GM13976 (cell line): Measurements from ENCODE around the gene BTAF1.

ENCODE experiments used
- DNase-seq: peaks from one replicate; pipeline ENCODE4 v3.0.0; 2012; ENCODE audit warnings: low spot score
- in situ Hi-C: fragments of 300-500 bp; cut with MboI; formaldehyde crosslinking; loops from one replicate; pipeline ENCODE4 v1.12.0; 2022; ENCODE audit warnings: low sequenced_read_pairs, mixed read lengths, inconsistent platforms; ENCODE audit not compliant: unreplicated experiment
- TF ChIP-seq, protein P1 (sequence below): IDR thresholded peaks from 2 replicates; pipeline ENCODE4 v1.5.1; 2012; ENCODE audit warnings: borderline replicate concordance, mild to moderate bottlenecking; ENCODE audit not compliant: insufficient read depth; ENCODE audit errors: extremely low read depth, missing control alignments, control extremely low read depth

The BTAF1 gene

DNA sequence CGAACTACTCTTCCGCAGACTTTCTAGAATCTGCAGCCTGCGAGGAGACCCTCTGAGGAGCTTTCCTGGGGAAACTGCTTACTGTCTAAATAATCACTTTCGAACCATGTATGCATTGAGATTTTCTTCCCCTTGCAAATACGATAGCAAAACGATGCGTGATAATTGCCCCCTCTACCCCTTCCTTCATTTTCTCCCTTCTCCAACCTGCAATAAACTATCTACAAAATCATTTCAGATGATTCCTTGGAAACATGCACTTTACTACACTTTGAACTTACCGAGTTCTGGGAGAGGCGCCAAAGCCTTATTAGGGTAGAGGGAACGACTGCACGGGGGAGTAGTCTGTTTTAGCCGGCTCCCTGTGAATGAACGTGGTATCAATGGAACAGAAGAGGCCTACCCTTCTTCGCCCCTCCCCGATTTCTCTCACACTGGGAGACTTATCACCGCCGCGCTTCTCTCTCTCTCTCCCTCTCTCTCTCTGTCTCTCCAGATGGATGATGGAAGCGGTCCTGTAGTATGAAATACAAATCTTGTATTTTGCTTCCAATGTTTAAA, 14.4 kb upstream of the BTAF1 start, which contains the start of gene FGFBP3:
TSS of gene FGFBP3 (minus strand) at position 370 of the 561 bp plus-strand sequence. CDS start 517 bp downstream, outside the sequence.
- TF ChIP-seq, protein P1, sequence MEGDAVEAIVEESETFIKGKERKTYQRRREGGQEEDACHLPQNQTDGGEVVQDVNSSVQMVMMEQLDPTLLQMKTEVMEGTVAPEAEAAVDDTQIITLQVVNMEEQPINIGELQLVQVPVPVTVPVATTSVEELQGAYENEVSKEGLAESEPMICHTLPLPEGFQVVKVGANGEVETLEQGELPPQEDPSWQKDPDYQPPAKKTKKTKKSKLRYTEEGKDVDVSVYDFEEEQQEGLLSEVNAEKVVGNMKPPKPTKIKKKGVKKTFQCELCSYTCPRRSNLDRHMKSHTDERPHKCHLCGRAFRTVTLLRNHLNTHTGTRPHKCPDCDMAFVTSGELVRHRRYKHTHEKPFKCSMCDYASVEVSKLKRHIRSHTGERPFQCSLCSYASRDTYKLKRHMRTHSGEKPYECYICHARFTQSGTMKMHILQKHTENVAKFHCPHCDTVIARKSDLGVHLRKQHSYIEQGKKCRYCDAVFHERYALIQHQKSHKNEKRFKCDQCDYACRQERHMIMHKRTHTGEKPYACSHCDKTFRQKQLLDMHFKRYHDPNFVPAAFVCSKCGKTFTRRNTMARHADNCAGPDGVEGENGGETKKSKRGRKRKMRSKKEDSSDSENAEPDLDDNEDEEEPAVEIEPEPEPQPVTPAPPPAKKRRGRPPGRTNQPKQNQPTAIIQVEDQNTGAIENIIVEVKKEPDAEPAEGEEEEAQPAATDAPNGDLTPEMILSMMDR = no peak
- in situ Hi-C loops = no loop called here
- peak; percentile 35 for DNase-seq

DNA sequence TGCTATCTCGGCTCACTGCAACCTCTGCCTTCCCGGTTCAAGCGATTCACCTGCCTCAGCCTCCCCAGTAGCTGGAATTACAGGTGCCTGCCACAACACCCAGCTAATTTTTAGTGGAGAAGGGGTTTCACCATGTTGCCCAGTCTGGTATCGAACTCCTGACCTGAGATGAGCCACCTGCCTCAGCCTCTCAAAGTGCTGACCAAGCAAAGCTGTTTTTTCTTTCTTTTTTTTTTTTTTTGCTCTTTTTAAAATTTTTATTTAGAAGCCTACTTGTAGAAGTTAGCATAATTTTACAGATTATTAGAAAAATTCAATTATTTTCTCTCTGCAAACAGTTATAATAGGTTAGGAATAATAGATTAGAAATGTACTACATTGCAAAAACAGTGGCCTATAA, 13.1 kb upstream of the BTAF1 start:
- no peak for DNase-seq
- in situ Hi-C loops = no loop called here
- TF ChIP-seq, protein P1 = no peak

DNA sequence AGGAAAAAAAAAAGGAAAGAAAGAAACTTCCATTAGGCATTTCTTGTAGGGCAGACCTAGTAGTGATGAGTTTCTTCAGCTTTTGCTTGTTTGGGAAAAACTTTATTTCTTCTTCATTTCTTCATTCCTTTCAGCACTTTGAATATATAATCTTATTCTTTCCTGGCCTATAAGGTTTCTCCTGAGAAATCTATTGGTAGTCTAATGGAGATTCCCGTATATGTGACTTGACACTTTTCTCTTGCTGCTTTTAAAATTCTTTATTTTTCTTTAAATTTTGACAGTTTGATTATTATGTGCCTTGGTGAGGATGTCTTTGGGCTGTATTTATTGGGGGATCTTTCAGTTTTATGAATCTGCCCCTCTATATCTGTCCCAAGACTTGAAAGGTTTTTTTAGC, 3.9 kb upstream of the BTAF1 start:
- in situ Hi-C loops = loop anchor here (10.0 kb wide), 1 partner anchor 525 kb away; no protein-coding TSS in a partner anchor
- no peak for DNase-seq
- TF ChIP-seq, protein P1 = no peak

DNA sequence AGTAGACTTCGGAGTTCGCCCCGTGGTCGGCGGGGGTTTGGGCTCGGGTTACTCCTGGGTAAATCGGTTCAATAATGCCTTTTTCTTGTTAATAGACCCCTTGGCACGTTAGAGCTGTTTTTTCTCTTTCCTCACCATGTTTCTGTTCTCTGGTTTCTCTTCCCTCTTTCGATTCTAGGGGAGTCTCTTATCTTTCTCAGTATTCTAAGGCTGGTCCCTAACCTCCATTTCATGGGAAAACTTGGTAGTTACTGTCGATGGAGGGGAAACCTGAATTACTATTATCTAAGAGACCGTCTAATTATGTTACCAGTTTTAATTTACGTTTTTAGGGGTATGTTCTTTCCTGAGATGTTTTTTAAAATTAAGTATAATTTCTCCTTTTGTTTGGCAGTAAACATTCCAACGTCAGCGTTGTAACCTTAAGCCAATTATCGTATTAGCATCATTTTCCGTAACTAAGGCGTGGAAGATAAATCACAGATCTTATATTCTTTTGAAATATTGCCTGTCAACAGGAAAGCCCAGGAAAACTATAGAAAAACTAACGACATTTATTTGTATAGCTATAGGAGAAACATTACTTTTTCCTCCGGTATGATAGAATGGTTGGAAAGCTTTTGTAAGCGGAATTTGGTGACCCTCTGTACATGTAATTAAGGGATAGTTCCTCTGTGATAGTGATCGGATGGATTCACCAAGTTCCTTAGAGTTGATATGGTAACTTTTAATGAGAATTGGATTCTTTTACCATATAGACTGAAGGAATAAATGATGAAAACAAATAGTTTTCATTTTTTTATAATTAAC, 847 bp downstream of the BTAF1 start:
- TF ChIP-seq, protein P1 = no peak
- in situ Hi-C loops = loop anchor here (10.0 kb wide), 1 partner anchor 530 kb away; no protein-coding TSS in a partner anchor

DNA sequence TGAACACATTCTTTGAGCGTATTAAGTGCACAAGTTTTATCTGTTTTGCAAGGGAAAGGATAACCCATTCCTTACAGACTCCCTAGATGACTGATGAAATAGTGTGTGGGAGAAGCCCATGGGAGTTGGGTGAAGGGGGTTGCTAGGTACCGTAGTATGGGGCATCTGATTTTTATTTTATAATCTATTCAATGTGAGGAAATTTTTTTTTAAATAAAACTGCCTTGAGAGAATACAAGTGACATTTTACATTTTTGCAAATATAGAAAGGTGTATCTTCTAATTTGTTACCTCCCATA, 1.4 kb downstream of the BTAF1 start:
- in situ Hi-C loops = loop anchor here (10.0 kb wide), 1 partner anchor 530 kb away; no protein-coding TSS in a partner anchor
- DNase-seq = no peak
- TF ChIP-seq, protein P1 = no peak

More for the DNA sequence above, 847 bp downstream of the BTAF1 start:
- peak; percentile 60 for DNase-seq

DNA sequence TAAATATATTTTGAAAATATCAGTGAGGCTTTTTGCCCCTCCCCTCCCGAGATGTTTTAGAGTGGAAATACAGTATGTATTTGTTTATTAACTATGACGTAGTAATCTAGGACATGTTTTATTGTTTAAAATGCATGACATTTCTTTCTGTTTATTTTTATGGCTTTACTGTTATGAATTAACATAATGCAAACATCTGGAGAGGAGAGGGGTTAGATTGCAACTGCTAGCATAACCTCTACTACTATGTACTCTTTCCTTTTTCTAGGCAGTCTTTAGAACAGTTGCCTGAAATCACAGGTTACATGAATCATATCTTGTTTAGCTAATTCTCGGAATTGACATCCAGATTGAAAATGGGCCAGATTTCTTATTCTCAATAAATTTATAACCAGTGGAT, 7.4 kb downstream of the BTAF1 start:
- DNase-seq = no peak
- TF ChIP-seq, protein P1 = no peak
- in situ Hi-C loops = no loop called here
